GM12873 (cell line): ENCODE data around the gene DGCR2.

ENCODE experiments used
- TF ChIP-seq, protein P1 (sequence below): IDR thresholded peaks from 2 replicates; pipeline ENCODE4 v1.5.1; 2012; ENCODE audit warnings: low read depth, mild to moderate bottlenecking, moderate library complexity, low read length, control low read depth; ENCODE audit not compliant: insufficient read depth; ENCODE audit errors: missing control alignments

The DGCR2 gene

DNA sequence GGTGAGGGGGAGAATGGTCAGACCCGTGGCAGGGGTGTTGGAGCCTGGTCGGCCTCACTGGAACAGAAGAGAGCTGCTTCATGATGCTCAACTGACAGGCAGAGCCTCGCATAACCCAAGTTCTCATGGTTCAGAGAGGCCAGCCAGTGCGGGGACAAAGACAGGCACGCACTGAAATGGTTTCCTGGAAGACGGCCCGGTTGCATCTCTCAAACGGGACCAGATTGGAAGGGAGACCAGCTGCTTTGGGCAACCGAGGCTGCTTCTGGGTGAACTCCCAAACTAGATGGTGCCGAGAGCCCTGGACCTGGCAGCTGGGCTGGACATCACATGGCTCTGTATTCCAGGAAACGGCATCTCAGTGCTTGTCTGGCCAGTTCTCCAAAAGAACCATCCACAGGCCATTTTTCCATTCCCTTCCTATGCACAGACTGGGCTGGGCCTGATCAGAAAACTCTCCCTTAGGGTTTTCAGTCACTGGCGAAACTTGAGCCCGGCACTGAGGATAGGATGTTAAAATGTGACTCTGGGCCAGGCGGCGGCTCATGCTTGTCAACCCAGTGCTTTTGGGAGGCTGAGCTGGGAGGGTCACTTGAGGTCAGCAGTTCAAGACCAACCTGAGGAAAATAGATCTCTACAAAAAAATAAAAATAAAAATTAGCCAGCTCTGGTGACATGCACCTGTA, 106.0 kb downstream of the DGCR2 start:
- TF ChIP-seq, protein P1, sequence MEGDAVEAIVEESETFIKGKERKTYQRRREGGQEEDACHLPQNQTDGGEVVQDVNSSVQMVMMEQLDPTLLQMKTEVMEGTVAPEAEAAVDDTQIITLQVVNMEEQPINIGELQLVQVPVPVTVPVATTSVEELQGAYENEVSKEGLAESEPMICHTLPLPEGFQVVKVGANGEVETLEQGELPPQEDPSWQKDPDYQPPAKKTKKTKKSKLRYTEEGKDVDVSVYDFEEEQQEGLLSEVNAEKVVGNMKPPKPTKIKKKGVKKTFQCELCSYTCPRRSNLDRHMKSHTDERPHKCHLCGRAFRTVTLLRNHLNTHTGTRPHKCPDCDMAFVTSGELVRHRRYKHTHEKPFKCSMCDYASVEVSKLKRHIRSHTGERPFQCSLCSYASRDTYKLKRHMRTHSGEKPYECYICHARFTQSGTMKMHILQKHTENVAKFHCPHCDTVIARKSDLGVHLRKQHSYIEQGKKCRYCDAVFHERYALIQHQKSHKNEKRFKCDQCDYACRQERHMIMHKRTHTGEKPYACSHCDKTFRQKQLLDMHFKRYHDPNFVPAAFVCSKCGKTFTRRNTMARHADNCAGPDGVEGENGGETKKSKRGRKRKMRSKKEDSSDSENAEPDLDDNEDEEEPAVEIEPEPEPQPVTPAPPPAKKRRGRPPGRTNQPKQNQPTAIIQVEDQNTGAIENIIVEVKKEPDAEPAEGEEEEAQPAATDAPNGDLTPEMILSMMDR: no peak

GRCh38 chr22:19014886-19015285, 107.3 kb downstream of the DGCR2 start:
- TF ChIP-seq, protein P1: no peak

DNA sequence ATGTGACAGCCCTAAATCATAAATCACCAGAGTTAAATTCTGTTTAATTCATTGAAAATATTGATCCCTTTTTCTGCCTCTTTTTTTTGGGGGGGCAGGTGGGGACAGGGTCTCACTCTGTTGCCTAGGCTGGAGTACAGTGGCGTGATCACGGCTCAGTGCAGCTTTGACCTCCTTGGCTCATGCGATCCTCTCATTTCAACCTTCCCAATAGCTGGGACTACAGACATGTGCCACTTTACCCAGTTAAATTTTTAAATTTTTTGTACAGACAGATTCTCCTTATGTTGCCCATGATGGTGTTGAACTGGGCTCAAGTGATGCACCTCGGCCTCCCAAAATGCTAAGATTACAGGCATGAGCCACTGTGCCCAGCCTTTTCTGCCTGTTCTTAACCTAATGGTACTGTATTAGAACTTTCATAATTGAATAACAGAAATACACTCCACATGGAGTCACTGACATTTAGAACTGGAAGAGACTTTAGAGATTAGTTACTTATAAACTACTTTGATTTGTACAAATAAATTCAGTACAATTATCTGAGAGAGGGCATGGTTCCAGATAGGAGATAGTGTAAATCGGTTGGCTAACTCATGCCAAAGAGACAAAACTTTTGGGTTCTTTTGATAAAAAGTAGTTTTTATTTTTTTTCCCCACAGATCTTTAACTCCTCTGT, 109.8 kb downstream of the DGCR2 start:
- TF ChIP-seq, protein P1: no peak

- TF ChIP-seq, protein P1: no peak
These were observed 111.1 kb downstream of the DGCR2 start for GRCh38 chr22:19011075-19011474.

GRCh38 chr22:19005905-19006304, 116.3 kb downstream of the DGCR2 start:
- TF ChIP-seq, protein P1: no peak

GRCh38 chr22:19004471-19004870, 117.7 kb downstream of the DGCR2 start:
- TF ChIP-seq, protein P1: no peak

DNA sequence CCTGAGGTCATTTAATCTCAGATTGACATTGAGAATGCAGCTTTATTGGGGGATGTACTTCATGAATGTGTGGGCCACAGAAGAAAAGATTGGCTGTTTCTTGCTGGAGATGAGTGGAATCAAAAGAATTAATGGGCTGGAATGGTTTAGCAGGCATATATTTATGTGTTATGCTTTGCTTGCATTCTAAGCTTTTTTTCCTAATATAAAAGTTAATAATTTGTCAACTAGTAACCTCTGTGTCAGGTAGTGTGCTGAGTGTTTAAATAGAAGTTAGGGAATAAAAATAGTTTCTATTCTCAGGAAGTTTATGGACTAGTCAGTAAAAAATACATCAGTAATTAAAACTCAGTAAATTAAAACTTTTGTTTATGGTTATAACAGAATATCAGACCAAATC, 118.7 kb downstream of the DGCR2 start:
- TF ChIP-seq, protein P1: no peak
